HG02588 (cell line): ENCODE results near the gene SPDYE6.
"Not testable (repeated sequence)": the region's sequence is repeated elsewhere in the genome, so short reads cannot be mapped to it uniquely, and the experiment has no call there.

Experiments
- ATAC-seq: cut with Tn5 transposase; IDR thresholded peaks from one replicate; pipeline ENCODE4 v1.9.1; 2021; ENCODE audit warnings: mild to moderate bottlenecking, moderate library complexity; ENCODE audit not compliant: unreplicated experiment

Gene SPDYE6

GRCh38 chr7:102318482-102318971 is 37.7 kb downstream of the SPDYE6 start:
- ATAC-seq: no peak

- ATAC-seq: no peak
These were observed 38.8 kb downstream of the SPDYE6 start for GRCh38 chr7:102317231-102318059.

DNA sequence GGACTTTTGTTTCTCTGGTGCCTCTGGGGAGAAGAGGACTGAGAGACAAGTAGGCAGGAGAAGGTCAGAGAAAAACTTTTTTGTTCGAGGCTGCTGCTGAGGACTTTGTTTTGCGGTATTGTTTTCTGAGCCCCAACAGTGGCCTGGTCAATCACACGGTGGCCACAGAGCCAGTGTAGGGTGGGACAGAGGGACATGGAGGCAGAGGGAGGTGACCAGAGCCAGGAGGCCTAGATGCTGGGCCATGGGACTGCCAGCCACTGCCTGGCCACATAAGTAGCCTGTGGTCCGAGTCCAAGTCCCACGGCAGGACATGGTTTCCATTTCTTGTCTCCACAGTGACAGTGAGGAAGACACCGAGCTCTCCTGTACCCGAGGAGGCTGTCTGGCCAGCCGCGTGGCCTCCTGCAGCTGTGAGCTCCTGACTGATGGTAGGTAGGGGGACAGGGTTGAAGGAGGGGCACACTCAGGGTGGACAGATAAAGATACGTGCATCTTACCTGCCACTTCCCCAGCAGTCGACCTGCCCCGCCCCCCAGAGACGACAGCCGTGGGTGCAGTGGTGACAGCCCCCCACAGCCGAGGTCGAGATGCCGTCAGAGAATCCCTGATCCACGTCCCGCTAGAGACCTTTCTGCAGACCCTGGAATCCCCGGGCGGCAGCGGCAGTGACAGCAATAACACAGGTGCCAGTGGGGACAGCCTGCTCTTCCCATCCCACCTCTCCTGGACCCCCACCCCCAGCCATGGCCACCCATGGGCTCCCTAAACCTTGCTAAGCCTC is 42.1 kb downstream of the SPDYE6 start:
- no peak for ATAC-seq

DNA sequence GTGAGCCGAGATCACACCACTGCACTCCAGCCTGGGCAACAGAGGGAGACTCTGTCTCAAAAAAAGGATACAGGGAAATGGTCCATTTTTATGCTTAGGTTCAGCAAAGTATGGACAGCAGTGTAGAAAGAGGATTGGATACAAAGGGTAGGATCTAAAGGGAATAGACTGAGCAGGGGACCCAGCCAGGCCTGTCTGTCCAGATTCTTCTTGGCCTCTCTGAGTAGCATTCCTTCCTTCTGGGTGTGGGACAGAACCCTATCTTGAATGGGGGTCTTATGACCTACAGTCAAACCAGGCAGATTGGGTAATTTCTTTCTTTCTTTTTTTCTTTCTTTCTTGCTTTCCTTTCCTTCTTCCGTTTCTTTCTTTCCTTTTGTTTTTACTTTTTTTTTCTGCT is 43.9 kb downstream of the SPDYE6 start:
- ATAC-seq: no peak

DNA sequence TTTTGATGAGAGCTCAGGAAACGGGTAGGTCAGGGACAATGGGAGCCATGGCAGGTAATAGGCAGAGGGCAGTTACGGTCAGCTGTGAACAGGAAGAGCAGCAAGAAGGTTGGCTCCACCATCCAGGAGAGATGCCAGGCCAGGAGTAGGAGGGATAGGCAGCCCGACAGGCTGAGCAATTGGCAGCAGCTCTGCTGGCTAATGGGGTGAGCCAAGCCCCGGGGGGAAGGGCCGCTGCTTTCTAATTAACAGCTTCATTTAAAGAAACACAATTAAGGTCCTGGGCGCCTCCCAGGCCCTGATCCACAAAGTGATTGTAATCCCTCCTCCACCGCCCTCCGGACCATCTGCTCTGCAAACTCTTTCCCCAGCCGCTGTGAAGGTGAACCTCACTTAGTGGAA is 45.8 kb downstream of the SPDYE6 start:
- no peak for ATAC-seq

GRCh38 chr7:102306916-102307677 is 49.1 kb downstream of the SPDYE6 start:
- peak; percentile 66 for ATAC-seq

GRCh38 chr7:102305414-102306268 is 50.6 kb downstream of the SPDYE6 start:
- peak; percentile 51 for ATAC-seq

- no peak for ATAC-seq
These were observed 51.6 kb downstream of the SPDYE6 start for GRCh38 chr7:102304668-102305067.

DNA sequence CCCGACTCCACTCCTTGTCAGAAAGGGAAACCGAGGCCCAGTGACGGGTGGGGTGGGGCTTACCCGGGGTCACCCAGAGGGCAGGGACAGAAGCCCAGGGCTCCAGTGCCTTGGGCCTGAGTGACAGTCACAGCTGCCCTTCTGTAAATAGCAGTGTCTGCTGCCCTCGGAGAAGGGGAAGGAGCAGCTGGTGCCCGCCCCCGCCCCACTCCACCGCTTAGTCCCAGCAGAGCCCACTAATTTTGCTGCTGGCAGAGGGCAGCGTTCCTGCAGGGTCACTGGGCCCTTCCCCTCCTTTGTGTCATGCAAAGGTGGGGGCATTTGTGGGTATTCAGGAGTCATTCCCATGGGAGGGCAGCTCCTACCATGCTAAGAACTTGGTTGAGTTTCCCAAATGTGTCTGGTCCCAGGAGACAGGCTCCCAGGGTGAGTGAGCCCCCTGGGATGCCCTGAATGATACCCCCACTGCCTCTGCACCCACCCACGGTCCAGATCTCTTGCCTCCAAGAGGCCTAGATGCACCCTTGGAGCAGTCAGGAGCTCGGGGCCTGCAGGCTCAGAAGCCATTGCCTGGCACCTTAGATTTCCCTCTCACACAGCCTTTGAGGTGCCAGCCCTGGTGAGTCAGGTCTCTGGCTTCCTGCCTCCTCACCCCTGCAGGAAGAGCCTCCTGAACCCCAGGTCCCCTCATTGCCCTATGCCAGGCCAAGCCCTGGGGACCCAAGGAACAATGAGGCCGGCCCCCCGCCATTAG is 52.4 kb downstream of the SPDYE6 start:
- ATAC-seq: no peak

- ATAC-seq: no peak
These were observed 54.2 kb downstream of the SPDYE6 start for GRCh38 chr7:102302025-102302424.

DNA sequence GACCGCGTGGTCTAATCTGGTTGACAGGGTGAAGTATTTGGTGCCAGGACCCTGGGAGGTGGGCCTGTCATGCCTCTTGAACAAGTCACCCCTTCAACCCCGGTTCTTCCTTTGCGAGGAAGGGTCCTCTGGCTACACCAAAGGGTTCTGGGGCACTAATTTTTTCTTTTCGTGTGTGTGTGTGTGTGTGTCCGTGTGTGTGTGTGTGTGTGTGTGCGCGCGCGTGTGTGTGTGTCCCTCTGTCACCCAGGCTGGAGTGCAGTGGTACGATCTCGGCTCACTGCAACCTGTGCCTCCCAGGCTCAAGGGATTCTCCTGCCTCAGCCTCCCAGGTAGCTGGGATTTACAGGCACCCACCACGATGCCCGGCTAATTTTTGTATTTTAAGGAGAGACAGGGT is 54.9 kb downstream of the SPDYE6 start:
- not testable (repeated sequence) for ATAC-seq

DNA sequence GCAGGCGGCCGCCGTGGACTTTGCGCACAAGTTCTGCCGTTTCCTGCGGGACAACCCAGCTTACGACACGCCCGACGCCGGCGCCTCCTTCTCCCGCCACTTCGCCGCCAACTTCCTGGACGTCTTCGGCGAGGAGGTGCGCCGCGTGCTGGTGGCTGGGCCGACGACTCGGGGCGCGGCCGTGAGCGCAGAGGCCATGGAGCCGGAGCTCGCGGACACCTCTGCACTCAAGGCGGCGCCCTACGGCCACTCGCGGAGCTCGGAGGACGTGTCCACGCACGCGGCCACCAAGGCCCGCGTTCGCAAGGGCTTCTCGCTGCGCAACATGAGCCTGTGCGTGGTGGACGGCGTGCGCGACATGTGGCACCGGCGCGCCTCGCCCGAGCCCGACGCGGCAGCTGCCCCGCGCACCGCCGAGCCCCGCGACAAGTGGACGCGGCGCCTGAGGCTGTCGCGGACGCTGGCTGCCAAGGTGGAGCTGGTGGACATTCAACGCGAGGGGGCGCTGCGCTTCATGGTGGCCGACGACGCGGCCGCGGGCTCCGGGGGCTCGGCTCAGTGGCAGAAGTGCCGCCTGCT is 55.5 kb downstream of the SPDYE6 start:
- ATAC-seq: no peak

GRCh38 chr7:102297487-102298218 is 58.6 kb downstream of the SPDYE6 start:
- ATAC-seq: no peak

- no peak for ATAC-seq
These were observed 59.7 kb downstream of the SPDYE6 start for GRCh38 chr7:102296514-102296913.

- ATAC-seq: no peak
These were observed 60.1 kb downstream of the SPDYE6 start for GRCh38 chr7:102296179-102296438.
